ENCODE measurements around the gene ING2. TPM values are rescaled to one million over a fixed set of nuclear protein-coding genes. Genes with fewer than 3 reads are reported as not detected.
A peak's percentile ranks its signal among the peaks of the same experiment; 100 is the strongest.
"Not testable (repeated sequence)": the region's sequence is repeated elsewhere in the genome, so short reads cannot be mapped to it uniquely, and the experiment has no call there.

The ING2 gene
- total and polyA plus RNA-seq, 11 donors, result 2.9 to 10.9 (median 5.4) TPM

GRCh38 chr4:183470821-183471220, 34.0 kb upstream of the ING2 start:
- H3K4me1 ChIP-seq, result peaks cover 0 to 26% (median 5%) of the 10 kb centered on the region in 12 donors
- intact Hi-C loops (cut with DNase I), result loop anchor here in 9 of 10 donors (5.0 to 10.0 kb wide), 7 partner anchors 131 to 696 kb away; partner anchors contain the start of genes RWDD4 (in 2 of the 9) and TRAPPC11 (in 2 of the 9)
- no peaks in the 10 kb centered on the region for H3K9me3 ChIP-seq
- WGBS, 4 donors, result 64 to 78% (median 73%) methylated on average over 4 of the region's 4 CpGs
- TF ChIP-seq POLR2A (IDR thresholded peaks at IDR 0.05), result no peak
- TF ChIP-seq, protein P1, sequence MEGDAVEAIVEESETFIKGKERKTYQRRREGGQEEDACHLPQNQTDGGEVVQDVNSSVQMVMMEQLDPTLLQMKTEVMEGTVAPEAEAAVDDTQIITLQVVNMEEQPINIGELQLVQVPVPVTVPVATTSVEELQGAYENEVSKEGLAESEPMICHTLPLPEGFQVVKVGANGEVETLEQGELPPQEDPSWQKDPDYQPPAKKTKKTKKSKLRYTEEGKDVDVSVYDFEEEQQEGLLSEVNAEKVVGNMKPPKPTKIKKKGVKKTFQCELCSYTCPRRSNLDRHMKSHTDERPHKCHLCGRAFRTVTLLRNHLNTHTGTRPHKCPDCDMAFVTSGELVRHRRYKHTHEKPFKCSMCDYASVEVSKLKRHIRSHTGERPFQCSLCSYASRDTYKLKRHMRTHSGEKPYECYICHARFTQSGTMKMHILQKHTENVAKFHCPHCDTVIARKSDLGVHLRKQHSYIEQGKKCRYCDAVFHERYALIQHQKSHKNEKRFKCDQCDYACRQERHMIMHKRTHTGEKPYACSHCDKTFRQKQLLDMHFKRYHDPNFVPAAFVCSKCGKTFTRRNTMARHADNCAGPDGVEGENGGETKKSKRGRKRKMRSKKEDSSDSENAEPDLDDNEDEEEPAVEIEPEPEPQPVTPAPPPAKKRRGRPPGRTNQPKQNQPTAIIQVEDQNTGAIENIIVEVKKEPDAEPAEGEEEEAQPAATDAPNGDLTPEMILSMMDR (IDR thresholded peaks at IDR 0.05), result no peak
- DNase-seq, result no peak
- H3K27ac ChIP-seq, result no peak overlapping the region
- no peak overlapping the region for H3K4me3 ChIP-seq
- ATAC-seq, result no peak
- H3K27me3 ChIP-seq, result no peaks in the 10 kb centered on the region
- H3K36me3 ChIP-seq, result no peaks in the 10 kb centered on the region

- H3K27ac ChIP-seq, result peak overlapping the region in 3 of 12 donors; percentile 4 to 76 (median 31)
- ATAC-seq (peak; percentile 78 to 94 (median 86)), DNase-seq (peak; percentile 81 to 92 (median 83))
- H3K9me3 ChIP-seq, result no peaks in the 10 kb centered on the region
- TF ChIP-seq POLR2A (IDR thresholded peaks at IDR 0.05), result no peak
- TF ChIP-seq, protein P1 (IDR thresholded peaks at IDR 0.05), result peak; percentile 82 to 97 (median 91)
- no peaks in the 10 kb centered on the region for H3K36me3 ChIP-seq
- intact Hi-C loops (cut with DNase I), result loop anchor here (2.0 to 10.0 kb wide), 11 partner anchors 129 to 695 kb away; partner anchors contain the start of genes RWDD4 (in 3 of the 10) and TRAPPC11 (in 3 of the 10)
- H3K4me3 ChIP-seq, result peak overlapping the region in 7 of 12 donors; percentile 6 to 32 (median 24)
- H3K4me1 ChIP-seq, result peaks cover 0 to 26% (median 5%) of the 10 kb centered on the region in 12 donors
- no peaks in the 10 kb centered on the region for H3K27me3 ChIP-seq
- 24 to 32% (median 27%) methylated on average over 12 of the region's 12 CpGs for WGBS, 4 donors
Measured at GRCh38 chr4:183471946-183472708, 32.7 kb upstream of the ING2 start.

GRCh38 chr4:183478123-183478522, 26.7 kb upstream of the ING2 start:
- Histone ChIP-seq H3K4me1 (peaks cover 0 to 5% (median 0%) of the 10 kb centered on the region in 12 donors), H3K4me3 (no peak overlapping the region), H3K27me3 (no peaks in the 10 kb centered on the region), H3K27ac (no peak overlapping the region), H3K9me3 (no peaks in the 10 kb centered on the region), H3K36me3 (no peaks in the 10 kb centered on the region)
- no peak for DNase-seq
- ATAC-seq, result no peak
- TF ChIP-seq POLR2A (IDR thresholded peaks at IDR 0.05), result no peak
- TF ChIP-seq, protein P1 (IDR thresholded peaks at IDR 0.05), result no peak
- WGBS, 4 donors, result 34 to 48% (median 40%) methylated on average over 5 of the region's 5 CpGs
- intact Hi-C loops (cut with DNase I), result loop anchor here in 7 of 10 donors (10.0 kb wide), 3 partner anchors 127 to 687 kb away; partner anchors contain the start of genes RWDD4 (in 2 of the 7) and TRAPPC11 (in 2 of the 7)

DNA sequence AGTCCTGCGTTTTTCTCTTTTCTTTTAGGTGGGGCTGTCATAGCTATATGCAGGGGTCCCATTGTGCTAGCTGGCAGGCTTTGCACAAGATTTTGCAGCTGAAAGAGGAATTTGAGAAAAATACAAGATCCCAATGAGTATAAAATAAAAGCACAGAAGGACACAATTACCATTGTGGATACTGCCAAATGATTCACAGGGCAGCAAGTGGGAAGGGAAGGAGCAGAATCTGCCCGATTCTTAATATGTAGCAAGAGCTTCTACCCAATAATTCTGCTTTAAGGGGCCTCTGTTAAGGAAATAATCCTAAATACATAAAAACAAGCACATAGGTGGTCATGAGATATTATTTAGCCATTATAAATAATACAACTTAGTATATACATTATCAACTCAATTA, 25.9 kb upstream of the ING2 start:
- H3K4me3 ChIP-seq, result no peak overlapping the region
- H3K9me3 ChIP-seq, result no peaks in the 10 kb centered on the region
- TF ChIP-seq POLR2A (IDR thresholded peaks at IDR 0.05), result no peak
- TF ChIP-seq, protein P1 (IDR thresholded peaks at IDR 0.05), result no peak
- no peaks in the 10 kb centered on the region for H3K36me3 ChIP-seq
- H3K4me1 ChIP-seq, result peaks cover 0 to 5% (median 0%) of the 10 kb centered on the region in 12 donors
- no peaks in the 10 kb centered on the region for H3K27me3 ChIP-seq
- ATAC-seq (no peak), DNase-seq (no peak)
- H3K27ac ChIP-seq, result no peak overlapping the region
- 80 to 89% (median 83%) methylated on average over 2 of the region's 2 CpGs for WGBS, 4 donors
- intact Hi-C loops (cut with DNase I), result loop anchor here in 7 of 10 donors (10.0 kb wide), 3 partner anchors 126 to 686 kb away; partner anchors contain the start of genes RWDD4 (in 2 of the 7) and TRAPPC11 (in 2 of the 7)

- WGBS, 4 donors, result 95 to 98% (median 97%) methylated on average over 11 to 33 of the region's 33 CpGs
- H3K4me3 ChIP-seq, ATAC-seq: not testable (repeated sequence)
Measured at GRCh38 chr4:183482515-183483095, 22.3 kb upstream of the ING2 start.

More at GRCh38 chr4:183482515-183483095, 22.3 kb upstream of the ING2 start:
- H3K27ac ChIP-seq; H3K4me1 ChIP-seq; H3K36me3 ChIP-seq; intact Hi-C loops (cut with DNase I); H3K9me3 ChIP-seq; H3K27me3 ChIP-seq; DNase-seq: not testable (repeated sequence)
